GM23338 (cell line): ENCODE measurements around the gene PTPRN2.

Source experiments
- CTCF ChIP-seq, 2 experiments: fragments of 200-600 bp in 1 of 2; sonication (generic) in 1 of 2; conservative IDR thresholded peaks; 2 replicates each; pipeline versions ENCODE4 v1.5.1 to v1.6.1; 2016 to 2017; ENCODE audit warnings: antibody characterized with exemption in 2 of 2, low read depth in 2 of 2, mild to moderate bottlenecking in 2 of 2, moderate library complexity in 1 of 2
- JUNB ChIP-seq: IDR thresholded peaks from one replicate; pipeline ENCODE4 v1.6.1; 2016; ENCODE audit warnings: antibody characterized with exemption; ENCODE audit not compliant: unreplicated experiment
- POLR2AphosphoS5 ChIP-seq: IDR thresholded peaks from 2 replicates; pipeline ENCODE4 v1.6.1; 2016; ENCODE audit warnings: antibody characterized with exemption, low read depth
- ZNF114 ChIP-seq: fragments of 250-450 bp; sonication (Bioruptor Pico); IDR thresholded peaks from 2 replicates; pipeline ENCODE4 v1.5.0; 2020; ENCODE audit warnings: mild to moderate bottlenecking, moderate library complexity

- TF ChIP-seq JUNB (no peak), CTCF (conservative IDR thresholded peaks at IDR 0.05; ENCODE audit: low read depth in 2 of 2) (no peak), POLR2AphosphoS5 (no peak), ZNF114 (CRISPR knock-in tag) (no peak)
These were observed 691.9 kb downstream of the PTPRN2 start for GRCh38 chr7:157895520-157896375.
